ENCODE measurements around the gene SNRNP200.

The SNRNP200 gene

DNA sequence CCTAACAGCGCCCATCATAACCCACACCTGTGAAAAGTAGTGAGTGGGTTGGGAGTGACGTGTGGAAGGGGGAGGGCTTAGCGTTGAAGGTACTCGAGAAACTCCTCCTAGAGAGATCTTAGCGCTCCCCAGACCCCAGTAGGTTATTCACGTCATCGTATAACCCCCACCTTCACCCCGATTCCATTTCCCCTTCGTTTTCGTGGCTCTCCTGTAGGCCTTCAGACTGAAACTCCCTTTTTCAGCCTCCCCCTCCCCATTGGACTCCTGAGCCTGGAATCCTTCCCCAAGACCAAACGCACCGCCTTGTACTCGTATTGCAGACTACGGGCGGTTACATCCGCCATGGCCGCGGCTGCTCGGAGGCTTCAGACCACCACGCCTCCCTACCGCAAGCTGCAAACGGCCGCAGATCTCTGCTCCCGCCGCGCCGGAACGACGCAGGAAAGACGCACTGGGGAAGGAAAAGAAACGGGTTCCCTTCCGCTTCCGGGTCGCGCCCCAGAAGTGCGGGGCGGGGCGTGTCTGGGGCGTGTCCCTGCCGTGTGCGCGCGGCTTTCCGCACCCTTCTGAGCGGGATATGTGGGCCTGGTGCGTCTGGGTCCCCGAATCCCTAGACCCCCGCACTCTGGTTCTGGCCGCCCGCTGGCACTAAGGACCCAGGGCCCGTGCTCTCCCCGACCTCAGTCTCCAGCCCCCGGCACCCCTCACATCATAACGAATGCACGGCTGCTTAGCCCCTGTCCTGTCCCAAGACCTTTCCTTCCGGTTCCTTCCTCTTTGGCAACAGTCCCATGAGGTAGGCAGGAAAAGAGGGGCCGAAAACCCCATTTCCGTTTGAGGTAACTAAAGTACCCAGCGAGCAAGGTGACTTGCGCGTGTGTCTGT, at the start of gene SNRNP200:
Gene SNRNP200, minus strand, starts transcription at position 456 of the 888 bp plus-strand sequence. Its CDS starts 109 bp downstream, at position 347.
- peak; percentile 84 for DNase-seq

- DNase-seq: no peak
These were observed 49.1 kb upstream of the SNRNP200 start for GRCh38 chr2:96354492-96354891.

- no peak for DNase-seq
These were observed 48.3 kb upstream of the SNRNP200 start for GRCh38 chr2:96353606-96354101.

GRCh38 chr2:96353032-96353561, 47.8 kb upstream of the SNRNP200 start:
- no peak for DNase-seq

DNA sequence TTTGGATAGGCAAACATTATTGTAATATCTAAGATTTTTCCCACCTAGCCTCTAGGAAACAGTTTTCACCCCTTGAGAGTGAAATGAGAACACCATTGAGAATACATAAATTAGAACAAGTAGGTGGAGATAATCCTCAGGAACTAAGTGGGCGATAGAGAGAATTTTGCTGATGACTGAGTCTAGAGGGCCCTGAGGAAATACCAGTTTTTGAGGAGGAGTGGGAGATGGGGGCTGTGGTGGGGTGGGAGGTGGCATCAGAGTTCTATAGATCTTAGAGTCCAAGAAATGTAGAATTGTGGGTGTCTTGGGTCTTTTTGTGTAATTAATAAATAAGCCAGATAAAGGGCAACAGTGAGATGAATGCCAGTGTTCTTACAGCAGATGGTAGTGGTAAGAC, 42.0 kb upstream of the SNRNP200 start:
- no peak for DNase-seq

DNA sequence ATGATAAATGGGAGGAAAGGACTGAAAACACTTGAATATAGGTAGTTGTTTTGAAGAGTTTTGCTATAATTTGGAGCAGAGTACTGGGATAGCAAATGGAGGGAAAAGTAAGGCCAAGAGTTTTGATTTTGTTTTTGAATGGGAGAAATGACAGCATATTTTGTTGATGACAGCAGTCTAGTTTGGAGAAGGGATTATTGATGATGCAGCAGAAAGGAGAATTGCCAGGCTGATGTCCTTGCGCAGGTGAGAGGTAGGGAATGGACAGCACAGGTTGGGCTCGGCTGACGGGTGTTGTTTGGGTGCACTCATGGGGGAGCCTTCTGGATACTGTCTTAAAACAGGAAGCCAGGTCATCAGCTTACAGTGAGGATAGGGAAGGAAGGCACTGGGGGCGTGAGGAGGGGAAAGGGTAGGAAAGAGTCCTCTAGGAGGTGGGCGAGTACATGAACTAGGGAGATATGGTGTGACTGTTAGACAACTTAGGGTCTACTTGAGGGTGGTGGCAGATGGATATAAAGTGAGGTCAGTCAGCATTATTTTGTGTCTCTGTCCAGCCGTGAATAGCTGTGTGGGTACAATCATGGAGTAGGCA, 40.6 kb upstream of the SNRNP200 start:
- DNase-seq: no peak

- DNase-seq: no peak
These were observed 40.1 kb upstream of the SNRNP200 start for GRCh38 chr2:96345438-96345837.

- DNase-seq: peak; percentile 35
These were observed 38.7 kb upstream of the SNRNP200 start for GRCh38 chr2:96344011-96344410.

DNA sequence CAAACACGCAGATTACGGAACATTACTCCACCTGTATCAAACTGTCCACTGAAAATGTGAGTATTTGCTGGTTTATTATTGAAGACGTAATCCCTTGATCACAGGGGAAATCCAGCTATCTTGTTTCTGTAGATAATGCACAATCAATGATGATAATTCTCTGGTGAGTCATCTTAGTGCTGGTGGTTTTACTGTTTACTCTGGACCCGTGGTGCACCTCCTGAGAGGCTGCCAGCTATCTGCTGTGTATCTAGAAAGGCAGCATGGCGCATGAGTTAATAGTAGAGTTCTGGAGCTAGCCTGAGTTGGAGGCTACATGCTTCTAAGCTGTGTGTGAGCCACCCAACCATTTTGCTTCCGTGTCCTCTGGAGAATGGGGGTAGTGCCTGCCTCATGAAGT, 36.7 kb upstream of the SNRNP200 start:
- DNase-seq: peak; percentile 90

- DNase-seq: no peak
These were observed 36.3 kb upstream of the SNRNP200 start for GRCh38 chr2:96341641-96342040.

- peak; percentile 78 for DNase-seq
These were observed 35.4 kb upstream of the SNRNP200 start for GRCh38 chr2:96340493-96341414.

- DNase-seq: no peak
These were observed 31.5 kb upstream of the SNRNP200 start for GRCh38 chr2:96336873-96337272.

DNA sequence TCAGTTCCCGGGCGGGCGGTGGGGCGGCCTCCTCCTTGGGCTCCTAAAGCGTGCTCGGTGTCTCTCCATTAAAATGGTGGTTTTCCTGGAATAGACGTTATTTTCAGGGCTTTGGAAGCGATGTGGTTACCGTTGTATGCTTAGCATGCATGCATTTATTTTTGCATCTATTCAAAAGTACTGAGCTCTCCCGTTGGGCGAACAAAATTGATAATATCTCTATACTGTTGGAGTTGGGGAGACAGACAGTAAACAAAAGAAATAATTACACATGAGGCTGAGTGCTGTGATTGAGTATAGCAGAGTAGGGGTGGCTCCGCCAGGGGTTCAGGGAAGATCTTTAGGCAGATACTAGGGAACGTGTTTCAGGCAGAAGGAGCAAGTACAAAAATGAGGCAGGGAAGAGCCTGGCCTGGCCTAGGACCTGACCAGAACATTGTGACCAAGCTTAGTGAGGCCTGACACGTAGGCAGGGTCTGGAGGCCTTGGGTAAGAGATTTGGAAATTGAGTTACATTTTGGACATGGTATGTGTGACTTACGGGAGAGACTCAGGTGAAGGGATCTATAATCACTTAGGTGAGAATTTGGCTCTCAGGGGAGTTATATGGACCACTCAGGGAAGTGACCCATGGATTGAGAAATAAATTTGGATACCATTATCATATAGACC, 30.9 kb upstream of the SNRNP200 start:
- no peak for DNase-seq

- no peak for DNase-seq
These were observed 28.4 kb upstream of the SNRNP200 start for GRCh38 chr2:96333708-96334107.

DNA sequence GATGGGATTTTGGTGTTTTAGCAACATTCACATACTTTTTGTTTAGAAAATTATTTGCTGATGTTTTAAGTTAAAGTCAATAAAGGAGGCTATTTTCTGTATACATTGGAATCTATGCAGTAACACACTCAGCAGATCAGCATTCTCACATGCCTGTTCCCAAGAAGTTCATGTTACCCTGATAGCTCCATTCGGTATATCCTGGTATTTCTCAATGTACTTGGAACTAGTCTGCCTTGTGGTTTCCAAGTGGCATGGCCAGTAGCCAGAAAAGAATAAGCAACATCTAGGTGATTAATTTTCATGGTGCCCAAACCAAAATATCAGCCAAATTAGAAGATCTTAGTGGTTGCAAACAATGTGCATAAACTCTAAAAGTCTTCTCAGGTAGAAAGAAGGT, 25.1 kb upstream of the SNRNP200 start:
- DNase-seq: peak; percentile 78

GRCh38 chr2:96329874-96330273, 24.5 kb upstream of the SNRNP200 start:
- DNase-seq: no peak

GRCh38 chr2:96329456-96329855, 24.1 kb upstream of the SNRNP200 start:
- DNase-seq: peak; percentile 45

GRCh38 chr2:96326990-96327820, 21.9 kb upstream of the SNRNP200 start:
- no peak for DNase-seq

GRCh38 chr2:96326564-96326963, 21.2 kb upstream of the SNRNP200 start:
- no peak for DNase-seq

GRCh38 chr2:96325884-96326255, 20.5 kb upstream of the SNRNP200 start:
- DNase-seq: no peak
